Activated T-cell treated with anti-CD3 and anti-CD28 coated beads, Interleukin-2, amount 50 U/mL, for 4 hours (primary cell): Measurements from ENCODE around the gene CALM1. TPM values are rescaled to one million over a fixed set of nuclear protein-coding genes. Genes with fewer than 3 reads are reported as not detected.

Experiments used
- ATAC-seq, 2 donors: fragments of 200-7000 bp; cut with Tn5 transposase; one replicate each; pipeline ENCODE4 v1.10.0; 2021
- DNase-seq: peaks from one replicate; pipeline ENCODE4 v3.0.0-alpha.2; 2020
- H3K27me3 Mint-ChIP-seq: one replicate; pipeline ENCODE4 v1.8.0; 2021; ENCODE audit warnings: low read depth, mixed read lengths
- H3K36me3 Mint-ChIP-seq: one replicate; pipeline ENCODE4 v1.8.0; 2022; ENCODE audit warnings: mixed read lengths; ENCODE audit not compliant: insufficient read depth
- H3K4me1 Mint-ChIP-seq: one replicate; pipeline ENCODE4 v1.8.0; 2021; ENCODE audit warnings: low read depth, mixed read lengths
- H3K4me3 Mint-ChIP-seq: one replicate; pipeline ENCODE4 v1.8.0; 2021; ENCODE audit warnings: mild to moderate bottlenecking, moderate library complexity, mixed read lengths
- H3K9me3 Mint-ChIP-seq: one replicate; pipeline ENCODE4 v1.8.0; 2021; ENCODE audit warnings: mixed read lengths
- total RNA-seq, 3 donors: library from RNA; stranded (reverse); gene quantifications; one replicate each; pipeline ENCODE4 v1.2.1, GENCODE V29; 2021

CALM1 gene
- total RNA-seq, 3 donors from 2014 or later: 406 to 439 (median 417) TPM

- Mint-ChIP-seq H3K4me1 (no peaks in the 10 kb centered on the region), H3K36me3 (no peaks in the 10 kb centered on the region), H3K9me3 (no peaks in the 10 kb centered on the region), H3K4me3 (no peak overlapping the region), H3K27me3 (no peaks in the 10 kb centered on the region)
- DNase-seq: no peak
- no peak for ATAC-seq
Observed at GRCh38 chr14:90429754-90430153, 32.9 kb downstream of the CALM1 start.

DNA sequence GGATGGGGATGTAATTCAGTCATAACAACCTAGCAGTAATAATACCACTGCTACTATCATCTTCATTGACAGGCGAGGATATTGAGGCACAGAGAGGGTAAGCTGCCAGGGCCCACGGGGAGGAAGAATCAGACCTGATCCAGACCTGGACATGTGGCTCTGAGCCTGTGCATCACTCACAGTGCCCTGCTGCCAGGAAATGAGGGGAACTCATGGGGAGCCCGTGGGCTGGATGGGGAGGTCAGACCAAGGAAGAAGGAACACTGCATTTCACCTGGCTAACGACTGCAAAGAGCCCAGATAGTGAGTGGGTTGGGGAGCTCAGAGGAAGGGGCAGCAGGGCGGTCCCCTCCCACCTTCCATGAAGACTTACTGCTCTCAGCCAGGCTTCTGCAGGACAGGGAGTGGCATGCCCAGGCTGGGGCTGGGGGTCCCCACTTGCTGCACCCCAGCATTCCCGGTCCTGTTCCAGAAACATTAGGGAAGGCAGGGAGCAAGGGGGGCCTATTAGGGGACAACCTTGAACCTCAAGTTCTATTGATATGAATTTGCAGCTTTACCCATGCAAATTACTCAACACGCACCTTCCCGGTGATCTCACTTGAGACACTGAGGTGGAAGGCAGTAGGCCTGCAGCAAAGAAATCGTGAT lies 37.7 kb downstream of the CALM1 start:
- no peak for DNase-seq
- H3K4me1 Mint-ChIP-seq: no peaks in the 10 kb centered on the region
- no peaks in the 10 kb centered on the region for H3K27me3 Mint-ChIP-seq
- no peaks in the 10 kb centered on the region for H3K36me3 Mint-ChIP-seq
- H3K4me3 Mint-ChIP-seq: no peak overlapping the region
- H3K9me3 Mint-ChIP-seq: no peaks in the 10 kb centered on the region
- no peak for ATAC-seq

- ATAC-seq: no peak
- DNase-seq: no peak
- no peaks in the 10 kb centered on the region for H3K4me1 Mint-ChIP-seq
- no peaks in the 10 kb centered on the region for H3K36me3 Mint-ChIP-seq
- H3K9me3 Mint-ChIP-seq: no peaks in the 10 kb centered on the region
- H3K27me3 Mint-ChIP-seq: no peaks in the 10 kb centered on the region
- H3K4me3 Mint-ChIP-seq: no peak overlapping the region
Observed at GRCh38 chr14:90438841-90439240, 42.0 kb downstream of the CALM1 start.

GRCh38 chr14:90440021-90440451 lies 43.2 kb downstream of the CALM1 start:
- Mint-ChIP-seq H3K36me3 (no peaks in the 10 kb centered on the region), H3K27me3 (no peaks in the 10 kb centered on the region), H3K4me1 (no peaks in the 10 kb centered on the region), H3K4me3 (no peak overlapping the region), H3K9me3 (no peaks in the 10 kb centered on the region)
- no peak for DNase-seq
- ATAC-seq: no peak

DNA sequence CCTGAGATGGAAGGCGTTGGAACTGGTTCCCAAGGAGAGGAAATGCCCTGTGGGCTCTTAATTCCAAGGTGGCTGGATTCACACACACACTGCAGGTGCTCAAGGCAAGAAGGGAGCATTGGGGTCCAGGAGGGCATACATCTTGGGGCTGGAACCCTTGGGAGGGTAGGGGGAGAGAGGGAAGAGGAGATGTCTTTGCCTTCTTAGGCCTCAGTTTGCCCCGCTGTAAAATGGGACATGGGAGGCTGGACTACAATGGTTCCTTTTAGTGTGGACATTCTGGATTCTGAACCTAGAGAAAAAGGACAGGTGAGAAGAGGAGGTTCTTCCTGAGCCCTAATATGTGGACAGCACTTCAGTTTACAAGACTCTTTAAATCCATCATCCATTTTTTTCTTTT lies 43.8 kb downstream of the CALM1 start:
- ATAC-seq: no peak
- H3K9me3 Mint-ChIP-seq: no peaks in the 10 kb centered on the region

GRCh38 chr14:90442388-90442787 lies 45.6 kb downstream of the CALM1 start:
- Mint-ChIP-seq H3K36me3 (no peaks in the 10 kb centered on the region), H3K4me3 (no peak overlapping the region), H3K27me3 (peaks cover 3% of the 10 kb centered on the region), H3K4me1 (no peaks in the 10 kb centered on the region), H3K9me3 (no peaks in the 10 kb centered on the region)
- no peak for DNase-seq
- no peak for ATAC-seq

More for the DNA sequence above, 43.8 kb downstream of the CALM1 start:
- Mint-ChIP-seq H3K4me3 (no peak overlapping the region), H3K4me1 (no peaks in the 10 kb centered on the region), H3K36me3 (no peaks in the 10 kb centered on the region), H3K27me3 (no peaks in the 10 kb centered on the region)
- no peak for DNase-seq

GRCh38 chr14:90443161-90444076 lies 46.6 kb downstream of the CALM1 start:
- no peaks in the 10 kb centered on the region for H3K36me3 Mint-ChIP-seq
- ATAC-seq (no peak), DNase-seq (no peak)
- no peaks in the 10 kb centered on the region for H3K4me1 Mint-ChIP-seq
- peaks cover 3% of the 10 kb centered on the region for H3K9me3 Mint-ChIP-seq
- H3K27me3 Mint-ChIP-seq: peaks cover 3% of the 10 kb centered on the region
- H3K4me3 Mint-ChIP-seq: no peak overlapping the region

GRCh38 chr14:90444077-90444696 lies 47.4 kb downstream of the CALM1 start:
- Mint-ChIP-seq H3K36me3 (no peaks in the 10 kb centered on the region), H3K27me3 (peaks cover 3% of the 10 kb centered on the region), H3K4me1 (no peaks in the 10 kb centered on the region), H3K4me3 (no peak overlapping the region), H3K9me3 (peaks cover 3% of the 10 kb centered on the region)
- no peak for DNase-seq
- ATAC-seq: no peak

DNA sequence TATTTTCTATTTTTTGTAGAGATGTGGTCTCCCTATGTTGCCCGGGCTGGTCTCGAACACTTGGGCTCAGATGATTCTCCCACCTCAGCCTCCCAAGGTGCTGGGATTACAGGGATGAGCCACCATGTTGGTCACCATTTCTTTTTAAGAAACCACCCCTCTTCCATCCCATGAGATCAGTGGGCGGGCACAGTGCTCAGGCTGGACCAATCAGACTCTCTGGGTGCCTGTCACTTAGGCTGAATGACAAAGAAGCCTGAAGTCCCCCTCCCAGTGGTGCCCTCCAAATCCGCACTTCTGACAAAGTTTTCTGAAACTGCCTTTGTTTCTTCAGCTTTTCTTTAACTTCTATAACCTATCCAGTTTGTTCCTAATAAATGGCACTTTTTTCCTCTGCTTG lies 48.2 kb downstream of the CALM1 start:
- Mint-ChIP-seq H3K36me3 (no peaks in the 10 kb centered on the region), H3K27me3 (peaks cover 3% of the 10 kb centered on the region), H3K4me1 (no peaks in the 10 kb centered on the region), H3K4me3 (no peak overlapping the region), H3K9me3 (peaks cover 3% of the 10 kb centered on the region)
- DNase-seq (no peak), ATAC-seq (no peak)

DNA sequence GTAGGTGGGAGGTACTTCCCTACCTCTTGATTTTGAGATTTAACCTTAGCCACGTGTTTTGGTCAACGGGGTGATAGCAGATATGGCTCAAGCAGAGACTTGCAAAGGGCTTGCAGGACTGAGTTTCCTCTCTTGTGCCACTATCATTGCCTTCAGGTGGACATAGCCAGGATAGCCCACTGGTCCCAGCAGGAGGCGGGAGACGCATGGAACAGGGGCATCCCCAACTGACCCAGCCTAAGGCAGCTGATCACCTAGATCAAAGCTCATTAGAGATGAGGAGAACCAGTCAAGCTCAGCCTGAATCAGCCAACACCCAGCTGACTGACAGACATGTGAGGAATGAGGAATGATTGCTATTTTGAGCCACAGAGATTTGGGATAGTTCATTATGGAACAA lies 49.6 kb downstream of the CALM1 start:
- ATAC-seq (no peak), DNase-seq (no peak)
- H3K4me1 Mint-ChIP-seq: no peaks in the 10 kb centered on the region
- peaks cover 3% of the 10 kb centered on the region for H3K9me3 Mint-ChIP-seq
- H3K4me3 Mint-ChIP-seq: no peak overlapping the region
- peaks cover 3% of the 10 kb centered on the region for H3K27me3 Mint-ChIP-seq
- no peaks in the 10 kb centered on the region for H3K36me3 Mint-ChIP-seq

DNA sequence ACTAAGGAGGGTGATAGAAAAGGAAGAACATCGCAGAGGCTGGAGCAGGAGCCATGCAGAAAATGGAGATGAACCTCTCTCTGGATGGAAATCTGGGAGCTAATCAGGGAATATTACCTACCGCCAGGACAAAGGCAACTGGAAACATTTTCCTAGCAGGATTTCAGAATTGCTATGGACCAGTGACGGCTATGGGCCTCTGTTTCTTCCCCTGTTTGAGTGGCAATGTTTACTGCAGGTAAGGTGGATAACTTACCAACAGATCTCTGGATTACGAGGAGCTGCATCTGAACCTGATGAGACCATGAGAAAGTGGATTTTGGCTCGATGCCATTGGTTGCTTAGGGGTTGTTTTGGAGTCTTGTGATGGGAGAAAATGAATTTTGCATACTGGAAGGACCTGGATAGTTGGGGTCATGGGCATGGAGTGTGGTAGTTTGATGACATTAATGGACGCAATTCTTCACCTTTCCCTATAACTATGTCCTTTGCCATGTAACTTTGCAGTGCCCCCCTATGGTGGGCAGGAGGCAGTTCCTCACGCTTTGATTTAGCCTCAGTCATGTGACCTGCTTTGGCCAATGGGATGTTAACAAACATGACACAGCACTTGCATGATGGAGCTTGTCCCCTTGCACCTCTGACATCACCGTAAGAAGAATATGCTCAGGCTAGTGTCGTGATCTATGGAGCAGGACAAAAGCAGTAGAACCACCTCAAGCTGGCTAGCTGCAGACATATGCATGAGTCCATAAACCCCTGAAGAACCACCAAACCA lies 51.1 kb downstream of the CALM1 start:
- peaks cover 3% of the 10 kb centered on the region for H3K9me3 Mint-ChIP-seq
- ATAC-seq (no peak), DNase-seq (no peak)
- H3K36me3 Mint-ChIP-seq: no peaks in the 10 kb centered on the region
- no peaks in the 10 kb centered on the region for H3K4me1 Mint-ChIP-seq
- no peak overlapping the region for H3K4me3 Mint-ChIP-seq
- H3K27me3 Mint-ChIP-seq: peaks cover 3% of the 10 kb centered on the region

GRCh38 chr14:90449411-90449810 lies 52.6 kb downstream of the CALM1 start:
- H3K27me3 Mint-ChIP-seq: peaks cover 3% of the 10 kb centered on the region
- H3K4me1 Mint-ChIP-seq: no peaks in the 10 kb centered on the region
- H3K4me3 Mint-ChIP-seq: no peak overlapping the region
- no peaks in the 10 kb centered on the region for H3K36me3 Mint-ChIP-seq
- DNase-seq (no peak), ATAC-seq (no peak)
- H3K9me3 Mint-ChIP-seq: peaks cover 3% of the 10 kb centered on the region

- no peaks in the 10 kb centered on the region for H3K4me1 Mint-ChIP-seq
- ATAC-seq (no peak), DNase-seq (no peak)
- H3K36me3 Mint-ChIP-seq: no peaks in the 10 kb centered on the region
- H3K27me3 Mint-ChIP-seq: peaks cover 3% of the 10 kb centered on the region
- H3K4me3 Mint-ChIP-seq: no peak overlapping the region
- H3K9me3 Mint-ChIP-seq: peaks cover 3% of the 10 kb centered on the region
Observed at GRCh38 chr14:90450151-90450550, 53.3 kb downstream of the CALM1 start.

- Mint-ChIP-seq H3K36me3 (no peaks in the 10 kb centered on the region), H3K9me3 (peaks cover 3% of the 10 kb centered on the region), H3K4me1 (no peaks in the 10 kb centered on the region), H3K27me3 (peaks cover 3% of the 10 kb centered on the region), H3K4me3 (no peak overlapping the region)
- no peak for ATAC-seq
- DNase-seq: no peak
Observed at GRCh38 chr14:90450667-90451066, 53.8 kb downstream of the CALM1 start.
